K562 (cell line): ENCODE results near the gene PTPRM. TPM values are rescaled to one million over a fixed set of nuclear protein-coding genes. Genes with fewer than 3 reads are reported as not detected.

Experiments
- ATAC-seq: fragments of 200-7000 bp; cut with Tn5 transposase; 3 replicates; pipeline ENCODE4 v1.9.1; 2020; ENCODE audit warnings: moderate library complexity
- BruUV-seq: library from RNA; stranded (reverse); fragments of 400-500 nt; replicated peaks from 2 replicates; lab custom pipeline; 2021; lab: Mats Ljungman, UMichigan
- CTCF ChIA-PET: fragments of 300-600 bp; formaldehyde crosslinking; extraction: SDS; loops from one replicate; lab custom pipeline; 2021; ENCODE audit warnings: low intra/inter-chr PET ratio; lab: Yijun Ruan, JAX
- POLR2A ChIA-PET: fragments of 300-600, 350-650 bp; sonication (Branson Sonifier 250); formaldehyde crosslinking; extraction: SDS; loops from one replicate; lab custom pipeline; 2021; ENCODE audit warnings: antibody characterized with exemption, inconsistent platforms; lab: Yijun Ruan, JAX
- DNase-seq, 4 experiments: peaks; one replicate each; pipeline versions ENCODE4 v3.0.0 to v3.0.0-alpha.2; 2011 to 2018; ENCODE audit warnings: low spot score in 3 of 4, mixed read lengths in 3 of 4; ENCODE audit errors: extremely low read depth in 1 of 4
- FAIRE-seq: peaks from 2 replicates; lab custom pipeline; 2011; peaks lifted over from hg19 to GRCh38; lab: Jason Lieb, UNC
- H2AFZ ChIP-seq: 2 replicates; pipeline ENCODE4 v1.6.0; 2011; ENCODE audit warnings: low read depth, low read length, control low read depth, inconsistent platforms
- H3K27ac ChIP-seq: fragments of 200-600 bp; 3 replicates; pipeline ENCODE4 v1.8.0; 2011; ENCODE audit warnings: low read depth, mild to moderate bottlenecking, control low read depth, inconsistent platforms, low read length, moderate library complexity, mixed read lengths; ENCODE audit errors: extremely low read depth
- H3K27me3 ChIP-seq, 2 experiments: fragments of 300-600 bp in 1 of 2; 2 replicates in 1 of 2; 3 replicates in 1 of 2; pipeline versions ENCODE4 v1.6.0 to v1.8.0; 2011; ENCODE audit warnings: inconsistent platforms in 2 of 2, low read length in 2 of 2, mild to moderate bottlenecking in 1 of 2, mixed read lengths in 1 of 2, moderate library complexity in 1 of 2; ENCODE audit not compliant: control insufficient read depth in 2 of 2, insufficient read depth in 2 of 2
- H3K36me3 ChIP-seq: fragments of 300-600 bp; 3 replicates; pipeline ENCODE4 v1.8.0; 2011; ENCODE audit warnings: mild to moderate bottlenecking, low read length, inconsistent platforms; ENCODE audit not compliant: control insufficient read depth, insufficient read depth
- H3K4me1 ChIP-seq, 2 experiments: fragments of 200-600 bp in 1 of 2; replicated peaks in 1 of 2; 2 replicates in 1 of 2; 3 replicates in 1 of 2; pipeline versions ENCODE4 v1.5.1 to v1.8.0; 2011; ENCODE audit warnings: inconsistent platforms in 2 of 2, low read length in 2 of 2, mild to moderate bottlenecking in 1 of 2, mixed read lengths in 1 of 2, moderate library complexity in 1 of 2; ENCODE audit not compliant: control insufficient read depth in 2 of 2, insufficient read depth in 2 of 2
- H3K4me2 ChIP-seq: 2 replicates; pipeline ENCODE4 v1.6.1; 2011; ENCODE audit warnings: low read length, control low read depth, inconsistent platforms, mixed read lengths; ENCODE audit not compliant: insufficient read depth
- H3K4me3 ChIP-seq: fragments of 200-600 bp; sonication (generic), shearing (Covaris generic); 2 replicates; pipeline ENCODE4 v1.5.1; 2016; ENCODE audit warnings: control low read depth, inconsistent platforms
- H3K79me2 ChIP-seq: fragments of 200-600 bp; 3 replicates; pipeline ENCODE4 v1.8.0; 2011; ENCODE audit warnings: low read length, inconsistent platforms; ENCODE audit not compliant: control insufficient read depth, insufficient read depth
- H3K9ac ChIP-seq, 2 experiments: 2 replicates each; pipeline versions ENCODE4 v1.6.0 to v1.6.1; 2011; ENCODE audit warnings: low read depth in 2 of 2, low read length in 2 of 2, control low read depth in 1 of 2, inconsistent platforms in 1 of 2, mild to moderate bottlenecking in 1 of 2, mixed read lengths in 1 of 2; ENCODE audit not compliant: insufficient read depth in 1 of 2
- H3K9me1 ChIP-seq: one replicate; pipeline ENCODE4 v1.6.0; 2011; ENCODE audit warnings: inconsistent platforms, mild to moderate bottlenecking, low read length, moderate library complexity; ENCODE audit not compliant: control insufficient read depth, insufficient read depth
- H3K9me3 ChIP-seq: replicated peaks from 2 replicates; pipeline ENCODE4 v1.5.1; 2011; ENCODE audit warnings: low read depth, low read length, inconsistent platforms; ENCODE audit not compliant: control insufficient read depth, insufficient read depth
- H4K20me1 ChIP-seq: replicated peaks from 2 replicates; pipeline ENCODE4 v1.6.1; 2011; ENCODE audit warnings: low read length, inconsistent platforms, mixed read lengths; ENCODE audit not compliant: control insufficient read depth, insufficient read depth
- DPF2 ChIP-seq: fragments of 450-650 bp; IDR thresholded peaks from 2 replicates; pipeline ENCODE4 v1.6.1; 2016
- FOXA1 ChIP-seq: fragments of 450-650 bp; IDR thresholded peaks from 2 replicates; pipeline ENCODE4 v1.6.1; 2016; ENCODE audit warnings: mild to moderate bottlenecking, borderline replicate concordance
- HDAC6 ChIP-seq: IDR thresholded peaks from 2 replicates; pipeline ENCODE4 v1.6.1; 2012; ENCODE audit warnings: low read depth, mild to moderate bottlenecking, control low read depth, inconsistent platforms, low read length, moderate library complexity
- IRF1 ChIP-seq: sonication (generic); formaldehyde crosslinking; IDR thresholded peaks from 2 replicates; pipeline ENCODE4 v1.8.0; 2022; ENCODE audit warnings: missing genetic modification reagents, mild to moderate bottlenecking, borderline replicate concordance
- KAT2B ChIP-seq: IDR thresholded peaks from one replicate; pipeline ENCODE4 v1.6.1; 2012; ENCODE audit warnings: low read depth, mild to moderate bottlenecking, control low read depth, inconsistent platforms, low read length, moderate library complexity
- MAFF ChIP-seq: IDR thresholded peaks from 2 replicates; pipeline ENCODE4 v1.6.1; 2012; ENCODE audit warnings: low read length, improper control_type of control experiment
- RB1 ChIP-seq: fragments of 450-650 bp; IDR thresholded peaks from 2 replicates; pipeline ENCODE4 v1.6.1; 2017; ENCODE audit warnings: low read depth, mild to moderate bottlenecking
- SMC3 ChIP-seq: conservative IDR thresholded peaks from 2 replicates; pipeline ENCODE4 v1.6.1; 2011; ENCODE audit warnings: low read depth, low read length, improper control_type of control experiment; ENCODE audit not compliant: insufficient read depth
- TCFL5 ChIP-seq: fragments of 250-450 bp; sonication (Bioruptor Pico); conservative IDR thresholded peaks from 2 replicates; pipeline ENCODE4 v1.6.1; 2021; ENCODE audit warnings: mild to moderate bottlenecking, moderate library complexity, matching md5 sums
- ZMIZ1 ChIP-seq, 2 experiments: fragments of 150-350 bp in 1 of 2; IDR thresholded peaks; 2 replicates each; pipeline ENCODE4 v1.6.1; 2012 to 2016; ENCODE audit warnings: low read depth in 2 of 2, low read length in 2 of 2, mild to moderate bottlenecking in 1 of 2, moderate library complexity in 1 of 2
- ZNF408 ChIP-seq: fragments of 250-450 bp; sonication (Bioruptor Pico); IDR thresholded peaks from 2 replicates; pipeline ENCODE4 v1.4.0; 2020; ENCODE audit warnings: low read depth, mild to moderate bottlenecking, moderate library complexity
- ZNF592 ChIP-seq: fragments of 450-650 bp; IDR thresholded peaks from 2 replicates; pipeline ENCODE4 v1.6.1; 2017; ENCODE audit warnings: antibody characterized with exemption, mild to moderate bottlenecking
- WGBS: fragments of 100-300 bp; shearing (Covaris generic); methylation state at CpG from one replicate; pipeline ENCODE4 v1.1.6; 2016; ENCODE audit warnings: low coverage, mixed read lengths; ENCODE audit not compliant: insufficient coverage; ENCODE audit errors: missing lambda C conversion rate; 5-methylcytosine and 5-hydroxymethylcytosine counted together
- in situ Hi-C: fragments of 300-500 bp; cut with MboI; formaldehyde crosslinking; loops from 4 replicates; pipeline ENCODE4 v1.15.0; 2018; ENCODE audit warnings: inconsistent platforms, mixed read lengths
- intact Hi-C: fragments of 100-400 bp; cut with micrococcal nuclease; formaldehyde crosslinking; loops from 2 replicates; pipeline ENCODE4 v1.14.2; 2022
- polyA plus RNA-seq, 8 experiments: library from polyadenylated mRNA; depleted of rRNA in 4 of 8; stranded (reverse) in 5 of 8; unstranded in 3 of 8; fragments of >200 nt; fragmentation: Nextera tagmentation in 2 of 8; fragmentation: Illumina TruSeq in 1 of 8; extraction: Ambion mirVana in 2 of 8; extraction: Trizol in 1 of 8; gene quantifications; 2 replicates each; pipeline versions ENCODE4 v1.2.1 to v1.2.3, GENCODE V29; 2011 to 2014; ENCODE audit warnings: inconsistent platforms in 1 of 8, missing spikeins in 1 of 8
- total RNA-seq, 7 experiments: library from RNA; depleted of rRNA in 6 of 7; stranded (reverse); fragments of >200 nt in 6 of 7; fragmentation: Illumina TruSeq in 2 of 7; extraction: Trizol in 2 of 7; gene quantifications; 2 replicates each; pipeline versions ENCODE4 v1.2.1 to v1.2.3, GENCODE V29; 2011 to 2021; ENCODE audit warnings: low replicate concordance in 1 of 7

Gene PTPRM
- total and polyA plus RNA-seq, 9 of the 15 experiments (the other 6 are each of a cell fraction or from before 2014, with no cell fraction given), result 0.03 to 0.16 (median 0.08) TPM; not detected in 3

GRCh38 chr18:7682321-7682720 is 115.2 kb downstream of the PTPRM start (continued):
- TF ChIP-seq ZNF592, result no peak

- Histone ChIP-seq H3K27ac (no peak overlapping the region), H3K79me2 (no peaks in the 10 kb centered on the region), H4K20me1 (no peaks in the 10 kb centered on the region), H3K4me2 (no peak overlapping the region), H3K9me3 (no peaks in the 10 kb centered on the region), H3K9me1 (no peaks in the 10 kb centered on the region), H3K4me3 (no peak overlapping the region), H3K27me3 (no peaks in the 10 kb centered on the region; a peak in 1 of 5 replicates), H3K9ac (no peak overlapping the region), H3K4me1 (no peaks in the 10 kb centered on the region), H2AFZ (no peak overlapping the region), H3K36me3 (no peaks in the 10 kb centered on the region)
- ChIA-PET POLR2A (interaction anchor here (1.0 kb wide), 1 partner anchor 19 kb away, joined by 3 read pairs; no protein-coding TSS in a partner anchor), CTCF (no interaction called here)
- DNase-seq (no peak), FAIRE-seq (no peak), ATAC-seq (no peak)
- in situ Hi-C loops, result no loop called here
- intact Hi-C loops, result no loop called here
- 2% methylated on average over 3 of the region's 3 CpGs for WGBS
- BruUV-seq, result no TSS peak
- TF ChIP-seq HDAC6 (no peak), IRF1 (CRISPR knock-in tag) (no peak), RB1 (no peak), DPF2 (no peak), TCFL5 (CRISPR knock-in tag) (no peak), FOXA1 (no peak), KAT2B (no peak), ZMIZ1 (IDR thresholded peaks at IDR 0.05; ENCODE audit: low read depth in 2 of 2, low read length in 2 of 2) (no peak), MAFF (no peak), ZNF408 (no peak), SMC3 (no peak)
These were observed 116.6 kb downstream of the PTPRM start for GRCh38 chr18:7683753-7684152.
